ENCODE results near the gene KLHL42.

DNA sequence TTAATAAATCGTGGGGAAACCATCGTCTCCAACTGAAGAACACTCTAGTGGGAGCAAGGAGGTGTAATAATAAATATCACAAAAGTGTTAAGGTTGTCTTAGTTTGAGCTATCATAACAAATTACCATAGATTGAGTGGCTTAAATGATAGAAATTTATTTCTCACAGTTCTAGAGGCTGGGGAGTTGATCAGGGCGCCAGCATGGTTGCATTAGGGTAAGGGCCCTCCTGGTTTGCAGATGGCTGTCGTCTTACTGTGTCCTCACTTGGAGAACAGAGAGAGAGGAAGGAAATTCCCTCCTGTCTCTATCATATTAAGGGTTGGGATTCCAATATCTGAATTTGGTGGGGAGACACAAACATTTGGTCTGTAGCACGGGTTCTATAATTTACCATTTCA is 36.4 kb upstream of the KLHL42 start:
- TF ChIP-seq EP300 (IDR thresholded peaks at IDR 0.05; ENCODE audit: borderline replicate concordance): no peak
- TF ChIP-seq, protein P1, sequence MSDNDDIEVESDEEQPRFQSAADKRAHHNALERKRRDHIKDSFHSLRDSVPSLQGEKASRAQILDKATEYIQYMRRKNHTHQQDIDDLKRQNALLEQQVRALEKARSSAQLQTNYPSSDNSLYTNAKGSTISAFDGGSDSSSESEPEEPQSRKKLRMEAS (IDR thresholded peaks at IDR 0.05): no peak
- TF ChIP-seq TEAD4 (IDR thresholded peaks at IDR 0.05): no peak

Measured in Ishikawa (cell line).